K562 (cell line): Measurements from ENCODE around the gene PAF1. TPM values are rescaled to one million over a fixed set of nuclear protein-coding genes. Genes with fewer than 3 reads are reported as not detected.
A peak's percentile ranks its signal among the peaks of the same experiment; 100 is the strongest.

ENCODE experiments used
- BHLHE40 ChIP-seq: IDR thresholded peaks from 2 replicates; pipeline ENCODE4 v1.6.1; 2011; ENCODE audit warnings: low read length, improper control_type of control experiment
- CREM ChIP-seq: IDR thresholded peaks from 2 replicates; pipeline ENCODE4 v1.6.1; 2014; ENCODE audit warnings: antibody characterized with exemption, low read depth
- CUX1 ChIP-seq: fragments of 200-800 bp; sonication (Bioruptor generic); IDR thresholded peaks from 2 replicates; pipeline ENCODE4 v1.6.1; 2016; ENCODE audit warnings: missing genetic modification characterization, missing compliant biosample characterization
- GTF2E2 ChIP-seq: fragments of 200-800 bp; sonication (Bioruptor generic); IDR thresholded peaks from 2 replicates; pipeline ENCODE4 v1.6.1; 2016; ENCODE audit warnings: missing genetic modification characterization, missing compliant biosample characterization
- MAZ ChIP-seq, 2 experiments: fragments of 450-650 bp in 1 of 2; sonication (generic) in 1 of 2; formaldehyde crosslinking; IDR thresholded peaks in 1 of 2; conservative IDR thresholded peaks in 1 of 2; 2 replicates each; pipeline versions ENCODE4 v1.4.0 to v1.5.0; 2020; ENCODE audit warnings: mild to moderate bottlenecking in 1 of 2, missing genetic modification reagents in 1 of 2
- MECOM ChIP-seq: fragments of 250-450 bp; sonication (Bioruptor Pico); IDR thresholded peaks from 2 replicates; pipeline ENCODE4 v1.8.0; 2022; ENCODE audit warnings: inconsistent platforms
- NFE2L1 ChIP-seq: fragments of 450-650 bp; IDR thresholded peaks from 2 replicates; pipeline ENCODE4 v1.6.1; 2016; ENCODE audit warnings: missing genetic modification characterization, low read depth, mild to moderate bottlenecking, missing compliant biosample characterization, moderate library complexity, borderline replicate concordance
- TAF15 ChIP-seq: fragments of 200-400 bp; formaldehyde crosslinking; IDR thresholded peaks from 2 replicates; pipeline ENCODE4 v1.6.1; 2017; ENCODE audit warnings: mild to moderate bottlenecking, low read depth, low read length, moderate library complexity
- TEAD4 ChIP-seq, 2 experiments: sonication (generic) in 1 of 2; formaldehyde crosslinking in 1 of 2; IDR thresholded peaks; 2 replicates each; pipeline versions ENCODE4 v1.6.1 to v1.8.0; 2012 to 2022; ENCODE audit warnings: borderline replicate concordance in 1 of 2, inconsistent platforms in 1 of 2, low read length in 1 of 2, mild to moderate bottlenecking in 1 of 2, missing genetic modification reagents in 1 of 2
- TRIM24 ChIP-seq, 2 experiments: fragments of 450-650 bp; IDR thresholded peaks; 2 replicates each; pipeline ENCODE4 v1.6.1; 2016
- USF1 ChIP-seq: sonication (generic); formaldehyde crosslinking; IDR thresholded peaks from 2 replicates; pipeline ENCODE4 v1.9.0; 2022; ENCODE audit warnings: mild to moderate bottlenecking, missing genetic modification reagents
- ZNF592 ChIP-seq: fragments of 450-650 bp; IDR thresholded peaks from 2 replicates; pipeline ENCODE4 v1.6.1; 2017; ENCODE audit warnings: antibody characterized with exemption, mild to moderate bottlenecking
- polyA plus RNA-seq, 8 experiments: library from polyadenylated mRNA; depleted of rRNA in 4 of 8; stranded (reverse) in 5 of 8; unstranded in 3 of 8; fragments of >200 nt; fragmentation: Nextera tagmentation in 2 of 8; fragmentation: Illumina TruSeq in 1 of 8; extraction: Ambion mirVana in 2 of 8; extraction: Trizol in 1 of 8; gene quantifications; 2 replicates each; pipeline versions ENCODE4 v1.2.1 to v1.2.3, GENCODE V29; 2011 to 2014; ENCODE audit warnings: inconsistent platforms in 1 of 8, missing spikeins in 1 of 8
- total RNA-seq, 7 experiments: library from RNA; depleted of rRNA in 6 of 7; stranded (reverse); fragments of >200 nt in 6 of 7; fragmentation: Illumina TruSeq in 2 of 7; extraction: Trizol in 2 of 7; gene quantifications; 2 replicates each; pipeline versions ENCODE4 v1.2.1 to v1.2.3, GENCODE V29; 2011 to 2021; ENCODE audit warnings: low replicate concordance in 1 of 7
- TF ChIP-seq, protein P1 (sequence below): fragments of 250-450 bp; sonication (Bioruptor Pico); IDR thresholded peaks from 2 replicates; pipeline ENCODE4 v1.4.0; 2020; ENCODE audit warnings: mild to moderate bottlenecking

Gene PAF1
- total and polyA plus RNA-seq, 9 of the 15 experiments (the other 6 are each of a cell fraction or from before 2014, with no cell fraction given), result 1.5 to 45.0 (median 33.8) TPM

- TF ChIP-seq CUX1 (CRISPR knock-in tag) (no peak), NFE2L1 (tag) (no peak), ZNF592 (peak; percentile 68), CREM (peak; percentile 51), BHLHE40 (peak; percentile 78), MAZ (CRISPR knock-in tag; conservative IDR thresholded peaks at IDR 0.05 in 1 of 2, IDR thresholded peaks at IDR 0.05 in 1 of 2) (peak in 1 of 2 experiments; percentile 29; a peak in 1 of 4 replicates), TEAD4 (IDR thresholded peaks at IDR 0.05; ENCODE audit: low read length) (0 out of 2 replicates have a peak, but pooled peaks have one; percentile 5), TEAD4 (CRISPR knock-in tag; IDR thresholded peaks at IDR 0.05; ENCODE audit: borderline replicate concordance) (no peak), TRIM24 (IDR thresholded peaks at IDR 0.05) (0 out of 4 replicates have a peak, but pooled peaks of 1 of the 2 experiments have one; percentile 8), MECOM (CRISPR knock-in tag) (0 out of 2 replicates have a peak, but pooled peaks have one; percentile 6), GTF2E2 (tag) (no peak), USF1 (CRISPR knock-in tag) (peak; percentile 58; the same call in 1 of the 2 replicates), TAF15 (no peak)
- TF ChIP-seq, protein P1, sequence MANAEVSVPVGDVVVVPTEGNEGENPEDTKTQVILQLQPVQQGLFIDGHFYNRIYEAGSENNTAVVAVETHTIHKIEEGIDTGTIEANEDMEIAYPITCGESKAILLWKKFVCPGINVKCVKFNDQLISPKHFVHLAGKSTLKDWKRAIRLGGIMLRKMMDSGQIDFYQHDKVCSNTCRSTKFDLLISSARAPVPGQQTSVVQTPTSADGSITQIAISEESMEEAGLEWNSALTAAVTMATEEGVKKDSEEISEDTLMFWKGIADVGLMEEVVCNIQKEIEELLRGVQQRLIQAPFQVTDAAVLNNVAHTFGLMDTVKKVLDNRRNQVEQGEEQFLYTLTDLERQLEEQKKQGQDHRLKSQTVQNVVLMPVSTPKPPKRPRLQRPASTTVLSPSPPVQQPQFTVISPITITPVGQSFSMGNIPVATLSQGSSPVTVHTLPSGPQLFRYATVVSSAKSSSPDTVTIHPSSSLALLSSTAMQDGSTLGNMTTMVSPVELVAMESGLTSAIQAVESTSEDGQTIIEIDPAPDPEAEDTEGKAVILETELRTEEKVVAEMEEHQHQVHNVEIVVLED, result peak; percentile 32; the same call in 1 of the 2 replicates
Measured at GRCh38 chr19:39401549-39402345, 10.8 kb upstream of the PAF1 start (continued).
